HG03342 (cell line): ENCODE measurements around the gene ZDHHC18.
"Not testable (repeated sequence)": the region's sequence is repeated elsewhere in the genome, so short reads cannot be mapped to it uniquely, and the experiment has no call there.

Experiments used
- ATAC-seq: cut with Tn5 transposase; IDR thresholded peaks from one replicate; pipeline ENCODE4 v1.9.1; 2021; ENCODE audit warnings: mild to moderate bottlenecking, moderate library complexity; ENCODE audit not compliant: unreplicated experiment

ZDHHC18 gene

GRCh38 chr1:26791148-26791547 is 35.3 kb upstream of the ZDHHC18 start:
- ATAC-seq: no peak

DNA sequence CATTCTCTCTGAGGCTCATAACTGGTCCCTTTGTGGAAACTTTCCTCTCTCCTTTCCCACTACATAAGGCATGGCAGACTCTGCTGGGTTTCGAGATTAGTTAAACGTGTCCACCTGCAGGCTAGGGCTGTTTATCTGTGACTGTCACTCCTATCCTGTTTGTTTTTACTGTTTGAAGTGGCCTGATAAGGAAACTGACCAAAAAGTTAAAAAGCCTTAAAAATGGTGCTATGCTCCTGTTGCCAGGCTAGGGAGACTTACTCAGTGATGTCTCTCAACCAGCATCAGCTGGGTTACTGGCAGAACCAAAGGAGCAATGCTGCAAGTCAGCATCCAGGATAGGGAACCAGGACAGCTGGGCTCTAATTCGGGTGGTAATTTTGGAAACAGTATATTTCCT is 34.9 kb upstream of the ZDHHC18 start:
- ATAC-seq: no peak

GRCh38 chr1:26792924-26793323 is 33.6 kb upstream of the ZDHHC18 start:
- ATAC-seq: no peak

- ATAC-seq: no peak
Observed at GRCh38 chr1:26794391-26794790, 32.1 kb upstream of the ZDHHC18 start.

DNA sequence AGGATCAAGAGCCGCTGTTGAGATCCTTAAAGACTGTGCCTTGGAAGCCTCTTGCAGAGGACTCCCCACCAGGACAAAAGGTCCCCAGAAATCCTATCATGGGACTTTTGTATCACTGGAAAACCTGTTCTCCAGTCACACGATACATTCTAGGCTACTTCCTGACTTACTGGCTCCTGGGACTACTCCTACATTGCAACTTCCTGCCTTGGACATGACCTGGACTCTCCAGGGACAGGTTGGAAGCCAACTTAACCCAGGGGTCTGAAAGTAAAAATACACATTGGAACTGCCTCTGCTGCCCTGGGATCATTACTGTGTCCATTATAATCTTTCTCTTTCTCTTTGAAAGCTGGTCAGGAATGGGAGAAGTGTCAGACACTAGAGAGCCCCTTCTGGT is 28.9 kb upstream of the ZDHHC18 start:
- no peak for ATAC-seq

GRCh38 chr1:26799479-26800142 is 26.9 kb upstream of the ZDHHC18 start:
- ATAC-seq: no peak

GRCh38 chr1:26803932-26804331 is 22.6 kb upstream of the ZDHHC18 start:
- ATAC-seq: not testable (repeated sequence)

DNA sequence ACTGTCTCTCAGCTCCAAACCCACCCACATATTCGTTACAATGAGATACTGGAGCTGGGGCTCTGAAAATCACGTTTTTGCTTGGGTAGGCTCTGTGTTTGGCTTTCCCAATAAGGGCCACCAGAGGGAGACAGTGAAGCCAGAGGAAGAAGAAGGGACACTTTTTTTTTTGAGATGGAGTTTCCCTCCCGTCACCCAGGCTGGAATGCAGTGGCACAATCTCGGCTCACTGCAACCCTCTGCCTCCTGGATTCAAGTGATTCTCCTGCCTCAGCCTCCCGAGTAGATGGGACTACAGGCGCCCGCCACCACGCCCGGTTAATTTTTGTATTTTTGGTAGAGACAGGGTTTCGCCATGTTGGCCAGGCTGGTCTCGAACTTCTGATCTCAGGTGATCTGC is 16.4 kb upstream of the ZDHHC18 start:
- not testable (repeated sequence) for ATAC-seq

- no peak for ATAC-seq
Observed at GRCh38 chr1:26811057-26811456, 15.4 kb upstream of the ZDHHC18 start.

DNA sequence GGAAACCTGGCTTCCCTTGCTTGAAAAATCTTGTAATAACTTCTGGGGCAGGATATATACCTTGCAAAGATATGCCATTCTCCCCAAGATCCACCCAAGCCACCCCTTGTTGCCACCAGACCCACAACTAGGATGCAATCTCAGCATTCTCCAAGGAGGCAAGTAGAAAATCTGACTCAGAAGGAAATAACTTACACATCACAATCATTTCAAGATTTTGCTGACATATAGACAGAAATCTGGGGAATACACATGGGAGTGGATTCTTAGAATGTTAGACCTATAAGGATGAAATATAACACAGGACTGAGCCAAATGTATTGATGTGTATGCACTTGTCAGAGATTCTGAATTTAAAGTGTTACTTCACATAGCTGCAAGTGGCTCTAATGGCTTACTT is 14.8 kb upstream of the ZDHHC18 start:
- no peak for ATAC-seq

GRCh38 chr1:26814377-26814776 is 12.1 kb upstream of the ZDHHC18 start:
- ATAC-seq: no peak

GRCh38 chr1:26814893-26815292 is 11.6 kb upstream of the ZDHHC18 start:
- no peak for ATAC-seq

- peak; percentile 83 for ATAC-seq
Observed at GRCh38 chr1:26820784-26821269, 5.7 kb upstream of the ZDHHC18 start.

DNA sequence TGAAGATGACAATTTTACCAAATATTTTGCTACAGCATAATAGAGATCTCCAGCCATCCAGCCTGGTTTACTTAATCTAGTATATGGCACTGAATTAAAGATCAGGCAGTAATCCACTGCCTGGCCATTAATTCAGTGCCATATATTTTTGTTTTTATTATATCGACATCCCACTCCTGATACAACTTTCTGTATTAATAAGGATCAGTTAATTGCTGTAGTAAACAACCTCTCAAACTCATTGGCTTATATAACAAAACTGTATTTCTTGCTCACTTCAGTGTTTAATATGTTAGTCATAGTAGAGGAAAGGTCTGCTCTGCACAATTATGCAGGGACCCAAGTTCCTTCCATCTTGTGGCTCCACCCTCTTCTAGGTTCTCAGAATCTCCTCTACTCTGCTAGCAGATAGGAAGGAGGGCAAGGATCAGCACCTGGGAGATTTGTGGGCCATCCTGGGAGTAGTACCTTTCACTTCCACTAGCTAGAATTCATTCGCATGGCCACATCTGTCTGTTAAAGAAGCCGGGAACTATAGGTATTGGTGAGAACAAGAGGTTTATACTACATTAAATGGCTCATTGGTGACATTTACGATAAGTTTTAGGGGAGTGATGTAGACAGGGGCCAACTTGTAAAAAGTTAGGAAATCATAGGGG is 3.6 kb upstream of the ZDHHC18 start:
- ATAC-seq: no peak

- ATAC-seq: no peak
Observed at GRCh38 chr1:26824731-26825130, 1.8 kb upstream of the ZDHHC18 start.

- ATAC-seq: peak; percentile 7
Observed at GRCh38 chr1:26827106-26827604, 667 bp downstream of the ZDHHC18 start.

DNA sequence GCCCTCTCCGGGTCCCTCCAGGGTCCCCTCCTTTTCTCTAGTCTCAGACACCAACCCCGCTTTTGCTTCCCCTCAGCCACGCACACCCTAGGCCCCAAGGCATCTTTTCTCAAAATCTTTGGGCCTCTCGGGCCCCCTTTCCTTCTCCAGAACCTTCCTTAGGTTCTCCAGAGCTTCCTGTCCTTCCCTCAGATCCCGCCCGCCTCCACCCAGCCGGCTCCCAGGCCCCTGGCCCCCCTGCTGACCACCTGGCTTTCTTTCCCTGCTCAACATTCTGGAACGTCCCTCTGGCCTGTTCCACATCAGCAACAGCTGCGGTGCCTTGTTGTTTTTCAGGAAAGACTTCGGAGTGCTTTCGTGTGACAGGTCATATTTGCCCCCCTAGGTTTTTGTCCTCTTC is 1.2 kb downstream of the ZDHHC18 start:
- ATAC-seq: no peak

DNA sequence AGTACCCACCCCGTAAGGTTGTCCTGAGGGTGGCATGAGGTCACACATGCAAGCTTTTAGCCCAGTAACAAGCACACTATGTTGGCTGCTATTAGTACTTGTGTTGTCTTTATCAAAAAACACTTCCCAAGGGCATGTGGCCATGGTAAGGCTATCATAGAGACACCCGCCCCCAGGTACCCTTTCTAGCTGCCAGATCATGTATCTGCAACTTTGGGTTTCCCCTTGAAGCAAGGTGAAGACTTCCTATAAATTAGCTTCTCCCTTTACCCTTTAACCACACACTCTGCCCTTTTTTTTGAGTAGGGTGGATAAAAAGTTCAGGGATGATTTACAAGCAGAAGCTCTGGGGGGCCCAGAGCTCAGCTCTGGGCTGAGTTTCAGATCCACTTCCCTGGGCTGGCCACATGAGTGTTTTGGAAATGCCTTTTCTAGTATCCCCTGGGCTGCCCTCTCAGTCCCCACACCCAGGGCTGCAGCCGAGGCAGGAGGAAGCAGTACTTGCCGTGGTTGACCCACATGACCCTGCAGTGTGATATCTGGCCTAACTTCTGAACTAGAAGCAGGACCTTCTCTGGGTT is 2.0 kb downstream of the ZDHHC18 start:
- ATAC-seq: no peak

DNA sequence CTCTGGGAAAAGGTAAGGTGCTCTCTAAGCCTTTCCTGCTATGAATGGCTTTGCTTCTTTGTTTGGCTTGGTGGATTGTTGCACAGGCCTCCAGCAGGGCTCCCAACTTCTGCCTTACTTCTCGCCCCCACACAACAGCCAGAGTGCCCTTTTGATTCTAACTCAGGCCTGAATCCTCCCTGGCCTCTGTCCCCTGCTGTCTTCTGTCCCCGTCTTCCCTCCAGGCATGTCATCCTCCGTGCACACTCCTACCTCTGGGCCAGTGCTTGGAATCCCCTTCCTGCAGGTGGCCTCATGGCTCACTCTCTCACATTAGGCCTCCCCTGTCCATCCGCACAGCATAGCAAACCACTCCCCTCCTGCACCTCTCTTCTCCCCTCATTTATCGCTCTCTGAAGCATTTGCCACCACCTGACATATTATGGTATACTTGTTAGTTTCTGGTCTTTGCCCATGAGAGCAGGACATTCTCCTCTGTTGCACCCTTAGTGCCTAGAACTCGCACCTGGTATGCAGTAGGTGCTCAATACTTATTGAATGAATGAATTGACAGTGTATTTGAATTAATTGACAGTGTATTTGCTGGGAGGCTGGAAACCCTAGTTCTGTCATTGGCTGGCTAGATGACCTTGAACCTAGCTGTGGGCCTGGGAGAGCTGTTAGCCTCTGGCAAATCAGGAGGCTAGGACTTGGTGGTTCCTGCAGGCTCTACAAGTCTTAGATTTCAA is 2.9 kb downstream of the ZDHHC18 start:
- ATAC-seq: no peak

- ATAC-seq: no peak
Observed at GRCh38 chr1:26831059-26831458, 4.6 kb downstream of the ZDHHC18 start.

GRCh38 chr1:26831546-26832248 is 5.2 kb downstream of the ZDHHC18 start:
- no peak for ATAC-seq
